HG03175 (cell line): Measurements from ENCODE around the gene MMRN1.

Source experiments
- ATAC-seq: cut with Tn5 transposase; IDR thresholded peaks from one replicate; pipeline ENCODE4 v1.9.1; 2021; ENCODE audit warnings: mild to moderate bottlenecking, moderate library complexity; ENCODE audit not compliant: unreplicated experiment

The MMRN1 gene

DNA sequence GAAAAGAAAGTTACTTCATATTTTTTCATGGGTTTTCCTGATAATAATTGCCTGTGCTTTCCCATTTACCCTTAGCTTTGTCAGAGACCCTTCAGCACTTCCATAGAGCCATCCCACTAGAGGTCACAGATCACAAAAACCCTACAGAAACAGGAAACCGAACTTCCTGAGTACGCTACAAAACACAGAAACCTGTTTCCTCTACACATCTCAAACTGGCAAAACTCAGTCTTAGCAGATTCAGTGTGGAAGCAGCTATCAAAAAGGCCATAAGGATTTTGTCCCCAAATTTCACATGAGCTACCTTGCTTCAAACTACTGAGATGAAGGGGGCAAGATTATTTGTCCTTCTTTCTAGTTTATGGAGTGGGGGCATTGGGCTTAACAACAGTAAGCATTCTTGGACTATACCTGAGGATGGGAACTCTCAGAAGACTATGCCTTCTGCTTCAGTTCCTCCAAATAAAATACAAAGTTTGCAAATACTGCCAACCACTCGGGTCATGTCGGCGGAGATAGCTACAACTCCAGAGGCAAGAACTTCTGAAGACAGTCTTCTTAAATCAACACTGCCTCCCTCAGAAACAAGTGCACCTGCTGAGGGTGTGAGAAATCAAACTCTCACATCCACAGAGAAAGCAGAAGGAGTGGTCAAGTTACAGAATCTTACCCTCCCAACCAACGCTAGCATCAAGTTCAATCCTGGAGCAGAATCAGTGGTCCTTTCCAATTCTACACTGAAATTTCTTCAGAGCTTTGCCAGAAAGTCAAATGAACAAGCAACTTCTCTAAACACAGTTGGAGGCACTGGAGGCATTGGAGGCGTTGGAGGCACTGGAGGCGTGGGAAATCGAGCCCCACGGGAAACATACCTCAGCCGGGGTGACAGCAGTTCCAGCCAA is at the start of gene MMRN1:
Gene MMRN1 (plus strand): TSS at position 206 of the 902 bp plus-strand sequence. CDS start 118 bp downstream, at position 324.
- peak; percentile 89 for ATAC-seq

- ATAC-seq, result no peak
Observed at GRCh38 chr4:89847571-89848325, 46.9 kb upstream of the MMRN1 start.

GRCh38 chr4:89855236-89855635 is 39.4 kb upstream of the MMRN1 start:
- ATAC-seq, result no peak

DNA sequence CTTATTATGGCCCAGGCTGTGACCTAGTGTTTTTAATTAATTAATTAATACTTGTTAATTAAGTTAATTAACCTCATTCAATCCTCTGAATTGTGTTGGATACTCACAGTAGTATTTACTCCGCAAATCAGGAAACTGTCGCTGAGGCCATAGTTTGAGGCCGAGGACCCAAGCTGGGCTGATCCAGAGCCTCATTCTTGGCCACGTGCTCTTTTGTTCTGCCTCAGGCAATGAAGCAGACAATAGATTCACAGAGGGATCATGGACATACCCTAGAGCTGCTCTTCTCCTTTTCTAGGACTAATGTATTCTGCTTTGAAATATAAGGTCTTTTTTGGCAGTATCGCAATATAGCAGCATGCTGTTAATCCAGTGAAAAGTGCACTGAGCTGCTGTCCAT is 33.7 kb upstream of the MMRN1 start:
- ATAC-seq, result no peak

DNA sequence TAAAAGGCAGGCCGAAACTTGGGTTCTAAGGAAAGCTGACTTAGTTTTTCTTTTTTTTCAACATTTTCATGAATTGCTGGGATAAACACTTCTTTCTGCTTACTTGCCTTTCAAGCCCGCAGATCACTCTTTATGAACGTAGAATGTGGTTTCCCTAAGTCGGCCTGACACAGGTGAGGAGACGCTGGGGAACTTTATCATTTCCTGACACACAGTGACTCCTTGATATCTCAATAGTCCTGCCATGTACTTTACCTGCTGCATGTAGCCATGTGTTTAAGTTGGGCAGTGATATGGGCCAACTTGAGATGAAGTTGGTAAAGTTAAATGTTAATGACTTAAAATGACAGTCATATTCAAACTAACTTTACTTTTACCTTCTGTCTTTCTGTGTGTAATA is 31.1 kb upstream of the MMRN1 start:
- ATAC-seq, result no peak

DNA sequence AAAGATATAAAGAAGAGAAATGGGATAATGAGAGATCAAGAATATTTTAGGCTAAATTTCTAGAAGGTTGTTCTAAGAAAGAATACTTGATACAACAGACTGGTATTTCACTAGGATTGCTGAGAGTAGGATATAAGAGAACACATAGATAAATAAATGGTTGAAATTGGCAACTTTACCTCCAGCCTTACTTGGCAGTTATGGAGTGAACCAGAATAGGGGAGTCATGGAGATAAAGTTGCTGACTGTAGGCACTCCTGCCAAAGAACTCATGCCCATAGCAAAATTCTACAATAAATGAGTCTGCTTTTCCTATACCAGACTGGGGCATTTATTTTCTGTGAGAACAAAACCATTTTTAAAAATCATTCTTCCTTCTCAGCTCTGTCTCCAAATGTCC is 26.4 kb upstream of the MMRN1 start:
- no peak for ATAC-seq

GRCh38 chr4:89868999-89869589 is 25.6 kb upstream of the MMRN1 start:
- ATAC-seq, result no peak

GRCh38 chr4:89871211-89871610 is 23.4 kb upstream of the MMRN1 start:
- no peak for ATAC-seq

DNA sequence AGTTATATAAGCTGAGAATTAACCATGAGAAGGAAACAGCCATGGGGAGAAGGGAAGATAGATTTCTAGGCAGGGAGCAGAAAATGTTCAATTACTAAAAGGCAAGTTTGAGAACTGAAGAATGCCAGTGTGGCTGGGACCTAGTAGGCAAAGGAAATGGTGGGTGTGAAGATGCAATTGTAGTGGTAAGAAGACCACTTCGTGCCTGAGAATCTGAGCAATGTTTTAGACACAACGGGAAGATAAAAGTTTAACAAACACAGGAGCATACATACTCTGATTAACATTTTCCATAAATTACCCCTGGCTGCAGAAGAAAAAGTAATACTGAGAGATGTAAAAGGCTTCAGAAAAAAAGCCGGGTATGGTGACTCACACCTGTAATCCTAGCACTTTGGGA is 18.1 kb upstream of the MMRN1 start:
- no peak for ATAC-seq

GRCh38 chr4:89878611-89879010 is 16.0 kb upstream of the MMRN1 start:
- no peak for ATAC-seq

DNA sequence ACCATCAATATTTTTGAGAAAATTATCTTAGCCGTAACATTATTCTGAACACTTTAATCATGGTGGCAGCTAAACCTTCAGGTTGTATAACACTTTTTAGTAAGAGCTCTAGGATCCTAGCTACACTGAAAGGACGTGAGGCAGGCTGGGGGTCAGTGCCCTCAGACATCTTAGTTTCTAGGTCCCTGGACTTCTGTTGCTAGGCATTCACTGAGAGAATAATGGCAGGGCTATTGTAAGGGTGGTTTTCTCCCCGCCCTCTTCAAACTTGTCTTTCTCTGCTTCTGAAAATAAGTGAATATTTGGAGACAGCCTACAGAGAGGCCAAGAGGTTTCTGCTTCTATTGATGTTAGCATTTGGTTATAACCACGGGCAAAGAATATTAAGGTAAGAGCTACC is 15.4 kb upstream of the MMRN1 start:
- ATAC-seq, result no peak

DNA sequence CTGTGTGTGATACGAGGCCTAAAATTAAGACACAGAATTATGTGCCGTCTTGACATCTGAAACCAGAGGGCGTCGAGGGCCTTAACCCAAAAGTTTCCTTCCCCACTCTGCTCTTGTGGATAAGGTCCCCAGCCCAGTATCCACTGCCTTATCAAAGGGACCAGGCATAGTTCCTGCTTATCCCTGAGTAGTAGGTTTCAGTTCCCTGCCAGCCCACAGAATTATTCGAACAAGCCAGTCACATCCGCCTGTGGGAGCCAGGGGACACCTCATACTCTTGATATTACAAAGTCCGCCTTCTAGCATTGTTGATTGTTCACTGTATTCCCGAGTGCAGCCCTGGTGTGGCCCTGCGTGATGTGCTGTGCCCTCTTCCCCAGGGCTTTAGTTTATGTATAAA is 5.4 kb upstream of the MMRN1 start:
- no peak for ATAC-seq

- ATAC-seq, result no peak
Observed at GRCh38 chr4:89897867-89898266, 3.2 kb downstream of the MMRN1 start.

DNA sequence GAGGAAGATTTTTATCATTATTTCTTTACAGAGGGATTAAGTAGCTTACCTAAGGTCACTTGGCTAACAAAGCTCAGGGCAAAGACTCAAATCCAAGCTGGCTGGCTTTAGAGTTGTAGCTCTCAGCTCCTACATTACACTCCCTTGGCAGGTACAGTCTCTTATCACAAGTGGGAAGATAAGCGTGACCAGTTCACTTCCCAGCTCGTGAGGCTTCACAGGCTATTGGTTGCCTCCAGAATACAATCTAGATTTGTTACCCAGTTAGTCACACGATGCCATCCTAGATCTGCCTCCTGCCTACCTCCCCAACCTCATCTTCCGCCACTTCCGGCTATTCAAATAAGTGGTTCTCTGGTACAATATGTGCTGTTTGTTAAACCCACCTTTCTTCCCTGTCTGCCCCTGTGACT is 3.7 kb downstream of the MMRN1 start:
- peak; percentile 50 for ATAC-seq

GRCh38 chr4:89899152-89899551 is 4.5 kb downstream of the MMRN1 start:
- no peak for ATAC-seq

GRCh38 chr4:89899854-89900253 is 5.2 kb downstream of the MMRN1 start:
- no peak for ATAC-seq

GRCh38 chr4:89901808-89902431 is 7.3 kb downstream of the MMRN1 start:
- peak; percentile 77 for ATAC-seq

DNA sequence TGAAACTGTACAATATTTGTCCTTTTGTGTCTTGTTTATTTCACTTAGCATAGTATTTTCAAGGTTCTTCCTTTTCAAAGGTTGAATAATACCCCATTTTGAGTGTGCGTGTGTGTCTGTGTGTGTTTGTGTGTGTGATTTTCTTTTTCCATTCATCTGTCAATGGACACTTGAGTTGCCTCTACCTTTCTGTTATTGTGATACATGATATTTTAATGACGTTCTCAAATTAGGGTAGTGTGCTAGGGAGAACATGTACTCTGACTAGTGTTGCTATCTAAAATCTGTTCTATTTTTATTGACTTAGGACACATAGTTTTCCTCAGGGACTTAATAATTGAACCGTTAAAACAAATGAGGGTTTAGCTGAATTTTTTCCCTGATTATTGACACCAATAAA is 9.9 kb downstream of the MMRN1 start:
- no peak for ATAC-seq

DNA sequence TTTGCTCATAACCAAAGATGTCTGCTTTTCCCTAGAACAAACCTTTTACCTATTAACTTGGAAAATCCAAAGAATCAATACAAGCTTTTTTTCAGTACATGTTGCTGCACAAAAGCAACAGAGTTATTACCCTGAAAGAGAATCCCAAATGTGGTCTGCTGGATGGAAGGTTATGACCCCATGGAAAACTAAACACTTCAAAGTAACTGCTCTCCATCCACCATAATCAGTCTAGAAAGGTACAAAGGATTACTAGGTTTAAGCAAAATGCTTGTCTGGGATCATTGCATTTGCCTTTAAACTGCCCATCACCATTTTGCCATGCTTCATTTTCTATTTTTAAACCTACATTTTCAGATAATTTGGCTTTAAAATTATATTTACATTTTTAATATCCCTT is 11.7 kb downstream of the MMRN1 start:
- no peak for ATAC-seq

DNA sequence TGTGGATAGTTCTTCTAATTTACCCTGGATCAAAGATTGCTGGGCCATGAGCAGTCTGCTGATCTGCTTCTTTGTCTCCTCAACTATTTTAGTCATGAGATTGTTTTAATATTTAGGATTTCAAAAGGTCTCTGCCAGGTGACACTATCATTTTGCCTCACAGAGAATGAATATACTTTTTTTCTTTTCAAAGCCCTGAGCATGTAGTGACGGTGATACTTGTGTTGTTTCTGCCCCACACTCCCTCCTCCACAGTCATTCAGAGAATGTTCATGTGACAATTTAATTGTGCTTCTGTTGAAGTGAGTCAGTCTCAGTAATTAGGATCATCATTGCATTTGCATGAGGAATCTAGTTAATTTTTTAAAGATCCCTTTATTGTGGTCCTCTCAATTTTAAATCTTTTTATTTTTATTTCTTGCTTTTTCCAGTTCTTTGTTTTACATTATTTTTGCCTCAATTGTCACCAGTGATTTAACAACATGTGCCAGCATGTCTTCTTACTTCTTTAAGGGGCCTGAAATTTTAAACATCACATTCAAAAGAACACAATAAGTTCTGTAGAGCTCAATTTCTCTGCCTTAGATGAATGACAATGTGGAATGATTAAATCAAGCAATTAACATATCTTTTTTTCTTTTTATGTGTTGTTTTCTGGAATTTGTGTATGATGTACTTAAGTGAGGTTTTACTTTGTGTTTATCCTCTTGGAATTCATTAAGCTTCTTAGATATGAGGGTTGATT is 12.3 kb downstream of the MMRN1 start:
- no peak for ATAC-seq

GRCh38 chr4:89909889-89910288 is 15.2 kb downstream of the MMRN1 start:
- no peak for ATAC-seq
